Coronary artery (tissue), 2 donors: ENCODE measurements around the gene NCK2.

Source experiments
- DNase-seq: peaks from one replicate; pipeline ENCODE4 v3.0.0-alpha.2; 2017; ENCODE audit warnings: low spot score
- H3K27ac ChIP-seq, 2 donors: fragments of 200-600 bp; sonication (generic); one replicate each; pipeline ENCODE4 v1.5.1; 2016 to 2019
- H3K4me3 ChIP-seq: fragments of 200-600 bp; sonication (generic); 2 replicates; pipeline ENCODE4 v1.5.1; 2016; ENCODE audit warnings: mild to moderate bottlenecking, moderate library complexity
- TF ChIP-seq, protein P1 (sequence below): fragments of 200-600 bp; sonication (generic); IDR thresholded peaks from one replicate; pipeline ENCODE4 v1.5.1; 2019; ENCODE audit warnings: antibody characterized with exemption

Gene NCK2

GRCh38 chr2:105741174-105741573, 3.5 kb upstream of the NCK2 start:
- no peak for DNase-seq
- no peak overlapping the region for H3K27ac ChIP-seq
- TF ChIP-seq, protein P1, sequence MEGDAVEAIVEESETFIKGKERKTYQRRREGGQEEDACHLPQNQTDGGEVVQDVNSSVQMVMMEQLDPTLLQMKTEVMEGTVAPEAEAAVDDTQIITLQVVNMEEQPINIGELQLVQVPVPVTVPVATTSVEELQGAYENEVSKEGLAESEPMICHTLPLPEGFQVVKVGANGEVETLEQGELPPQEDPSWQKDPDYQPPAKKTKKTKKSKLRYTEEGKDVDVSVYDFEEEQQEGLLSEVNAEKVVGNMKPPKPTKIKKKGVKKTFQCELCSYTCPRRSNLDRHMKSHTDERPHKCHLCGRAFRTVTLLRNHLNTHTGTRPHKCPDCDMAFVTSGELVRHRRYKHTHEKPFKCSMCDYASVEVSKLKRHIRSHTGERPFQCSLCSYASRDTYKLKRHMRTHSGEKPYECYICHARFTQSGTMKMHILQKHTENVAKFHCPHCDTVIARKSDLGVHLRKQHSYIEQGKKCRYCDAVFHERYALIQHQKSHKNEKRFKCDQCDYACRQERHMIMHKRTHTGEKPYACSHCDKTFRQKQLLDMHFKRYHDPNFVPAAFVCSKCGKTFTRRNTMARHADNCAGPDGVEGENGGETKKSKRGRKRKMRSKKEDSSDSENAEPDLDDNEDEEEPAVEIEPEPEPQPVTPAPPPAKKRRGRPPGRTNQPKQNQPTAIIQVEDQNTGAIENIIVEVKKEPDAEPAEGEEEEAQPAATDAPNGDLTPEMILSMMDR = no peak
- H3K4me3 ChIP-seq = no peak overlapping the region

GRCh38 chr2:105741617-105742016, 3.1 kb upstream of the NCK2 start:
- TF ChIP-seq, protein P1 = no peak
- no peak overlapping the region for H3K4me3 ChIP-seq
- no peak for DNase-seq
- no peak overlapping the region for H3K27ac ChIP-seq

DNA sequence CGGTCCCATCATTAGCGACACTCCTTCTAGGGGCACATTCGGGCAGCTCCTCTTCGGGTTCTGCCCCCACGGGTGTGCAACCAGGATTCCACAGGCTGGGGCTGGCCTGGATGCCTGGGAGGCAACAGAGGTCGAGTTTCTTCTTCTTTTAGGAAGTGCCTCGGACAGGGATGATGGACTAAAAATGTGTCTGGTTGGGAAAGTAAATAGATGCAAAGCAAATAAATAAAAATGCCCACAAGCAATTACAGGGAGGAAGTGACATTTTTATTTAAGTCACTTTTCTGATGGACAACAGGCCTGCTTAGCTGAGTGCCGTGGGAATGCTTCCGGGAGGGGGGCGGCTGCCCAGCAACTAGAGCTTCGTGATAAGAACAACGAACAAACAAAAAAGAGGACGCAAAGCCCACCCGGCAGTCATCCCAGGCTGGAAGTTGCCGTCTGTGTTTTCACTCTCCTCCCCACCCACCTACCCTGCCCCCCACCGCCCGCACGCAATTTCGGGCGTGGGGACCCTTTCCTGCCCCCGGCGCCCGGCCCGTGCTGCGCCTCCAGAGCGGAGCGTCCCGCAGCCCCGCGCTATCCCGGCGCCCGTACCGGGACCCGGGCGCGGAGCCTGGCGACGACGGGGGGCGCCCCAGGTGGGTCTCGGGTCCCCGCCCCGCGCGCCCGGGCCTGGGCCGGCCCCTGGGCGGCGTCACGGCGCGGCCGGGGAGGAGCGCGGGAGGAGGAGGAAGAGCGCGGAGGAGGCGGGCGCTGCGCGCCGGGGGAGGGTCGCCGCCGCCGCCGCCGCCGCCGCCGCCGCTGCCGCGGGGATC, 412 bp upstream of the NCK2 start:
- TF ChIP-seq, protein P1 = no peak
- no peak for DNase-seq
- H3K27ac ChIP-seq = peak overlapping the region; percentile 91 to 96
- peak overlapping the region; percentile 90 for H3K4me3 ChIP-seq

DNA sequence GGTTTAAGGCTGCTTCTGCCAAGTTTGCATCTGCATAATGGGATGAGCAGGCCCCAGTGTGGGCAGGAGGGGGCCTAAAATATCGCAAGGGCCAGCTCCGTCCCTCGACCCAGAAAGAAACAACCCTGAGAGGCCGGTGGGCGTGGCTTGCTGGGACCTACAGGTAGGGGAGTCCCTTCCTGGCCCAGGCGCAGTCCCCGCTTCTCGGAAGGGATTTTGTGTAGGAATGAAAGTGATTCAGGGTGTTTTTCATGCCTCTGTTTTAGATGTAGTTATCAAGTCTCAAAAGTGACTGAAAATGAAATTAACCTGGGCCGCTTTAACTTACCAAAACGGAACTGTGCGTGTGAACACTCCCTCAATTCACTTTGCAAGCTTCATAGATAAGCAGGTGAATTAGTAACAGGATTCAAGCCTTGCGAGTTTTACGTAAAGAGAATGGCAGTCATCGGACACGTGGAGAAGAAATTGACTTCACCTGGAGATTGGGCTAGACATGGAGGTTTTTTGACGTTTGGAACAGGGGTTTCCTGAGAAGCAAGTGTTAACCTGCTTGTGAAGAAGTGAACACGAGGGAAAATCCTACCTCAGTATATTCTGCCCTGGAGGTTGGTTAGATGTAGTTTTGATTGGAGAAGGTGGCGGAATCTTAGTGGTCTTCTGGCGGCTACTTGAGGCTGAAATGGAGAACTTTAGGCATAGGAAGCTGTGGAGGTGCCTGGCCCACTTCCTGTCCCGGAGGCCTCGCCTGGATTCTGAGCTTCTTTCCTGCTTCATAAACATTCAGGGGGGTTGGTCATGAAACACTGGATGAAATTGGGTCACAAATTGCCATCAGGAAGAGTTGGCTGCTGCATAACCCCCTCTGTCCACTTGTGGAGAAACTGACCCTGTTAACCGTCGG, 1.7 kb downstream of the NCK2 start:
- no peak for DNase-seq
- Histone ChIP-seq H3K27ac (peak overlapping the region in 1 of 2 donors; percentile 96), H3K4me3 (peak overlapping the region; percentile 90)
- TF ChIP-seq, protein P1 = no peak

- TF ChIP-seq, protein P1 = no peak
- H3K27ac ChIP-seq = no peak overlapping the region
- peak overlapping the region; percentile 90 for H3K4me3 ChIP-seq
- no peak for DNase-seq
These were observed 2.7 kb downstream of the NCK2 start for GRCh38 chr2:105747254-105747894.

- DNase-seq = no peak
- H3K27ac ChIP-seq = no peak overlapping the region
- TF ChIP-seq, protein P1 = no peak
- H3K4me3 ChIP-seq = no peak overlapping the region
These were observed 3.3 kb downstream of the NCK2 start for GRCh38 chr2:105747991-105748390.
